WTC11 (cell line): ENCODE results near the gene PRR33. TPM values are rescaled to one million over a fixed set of nuclear protein-coding genes. Genes with fewer than 3 reads are reported as not detected.
A peak's percentile ranks its signal among the peaks of the same experiment; 100 is the strongest.

Source experiments
- ATAC-seq: fragments of 200-7000 bp; cut with Tn5 transposase; 2 replicates; pipeline ENCODE4 v1.10.0; 2021; ENCODE audit warnings: mild to moderate bottlenecking, moderate library complexity
- CTCF ChIA-PET: fragments of 300-600 bp; sonication (Branson Sonifier 250); formaldehyde crosslinking; loops from one replicate; lab custom pipeline; 2021; ENCODE audit warnings: antibody characterized with exemption; lab: Charles Lee
- POLR2A ChIA-PET: fragments of 350-600 bp; sonication (Branson Sonifier 250); formaldehyde crosslinking; loops from one replicate; lab custom pipeline; 2021; ENCODE audit warnings: antibody characterized with exemption; lab: Charles Lee
- DNase-seq: peaks from one replicate; pipeline ENCODE4 v3.0.0; 2021; ENCODE audit warnings: low spot score
- H3K27ac Mint-ChIP-seq: 2 replicates; pipeline ENCODE4 v1.8.0; 2021; ENCODE audit warnings: mixed read lengths
- H3K27me3 Mint-ChIP-seq: 2 replicates; pipeline ENCODE4 v1.8.0; 2021; ENCODE audit warnings: low read depth, mild to moderate bottlenecking, moderate library complexity, mixed read lengths
- H3K36me3 Mint-ChIP-seq: 2 replicates; pipeline ENCODE4 v1.8.0; 2021; ENCODE audit warnings: mixed read lengths
- H3K4me1 Mint-ChIP-seq: 2 replicates; pipeline ENCODE4 v1.8.0; 2022; ENCODE audit warnings: mixed read lengths
- H3K4me3 Mint-ChIP-seq: 2 replicates; pipeline ENCODE4 v1.8.0; 2021; ENCODE audit warnings: mild to moderate bottlenecking, moderate library complexity, mixed read lengths
- H3K9me3 Mint-ChIP-seq: 2 replicates; pipeline ENCODE4 v1.8.0; 2021; ENCODE audit warnings: mixed read lengths
- ATF6 ChIP-seq: sonication (generic); formaldehyde crosslinking; IDR thresholded peaks from 2 replicates; pipeline ENCODE4 v1.8.1; 2023; ENCODE audit warnings: mild to moderate bottlenecking, missing genetic modification reagents
- GABPB1 ChIP-seq: sonication (generic); formaldehyde crosslinking; IDR thresholded peaks from 2 replicates; pipeline ENCODE4 v1.8.1; 2023; ENCODE audit warnings: mild to moderate bottlenecking, missing genetic modification reagents
- GTF2I ChIP-seq: fragments of 250-450 bp; sonication (Bioruptor Pico); conservative IDR thresholded peaks from 2 replicates; pipeline ENCODE4 v1.4.0; 2021; ENCODE audit warnings: mild to moderate bottlenecking
- KAT7 ChIP-seq: sonication (generic); formaldehyde crosslinking; IDR thresholded peaks from 2 replicates; pipeline ENCODE4 v1.8.1; 2023; ENCODE audit warnings: missing genetic modification reagents, mild to moderate bottlenecking, borderline replicate concordance
- MXD4 ChIP-seq: fragments of 250-450 bp; sonication (Bioruptor Pico); IDR thresholded peaks from 2 replicates; pipeline ENCODE4 v1.8.0; 2021; ENCODE audit warnings: mild to moderate bottlenecking, moderate library complexity, borderline replicate concordance
- NFYB ChIP-seq: sonication (generic); formaldehyde crosslinking; conservative IDR thresholded peaks from 2 replicates; pipeline ENCODE4 v1.8.0; 2022; ENCODE audit warnings: low read depth, missing genetic modification reagents
- OVOL2 ChIP-seq: fragments of 250-450 bp; sonication (Bioruptor Pico); IDR thresholded peaks from 2 replicates; pipeline ENCODE4 v1.9.0; 2021; ENCODE audit warnings: mild to moderate bottlenecking, borderline replicate concordance
- SP1 ChIP-seq: sonication (generic); formaldehyde crosslinking; conservative IDR thresholded peaks from 2 replicates; pipeline ENCODE4 v1.8.1; 2022; ENCODE audit warnings: missing genetic modification reagents
- ZNF532 ChIP-seq: fragments of 250-450 bp; sonication (Bioruptor Pico); IDR thresholded peaks from 2 replicates; pipeline ENCODE4 v1.9.0; 2021; ENCODE audit warnings: mild to moderate bottlenecking, borderline replicate concordance
- total RNA-seq: library from RNA; stranded (reverse); gene quantifications from 3 replicates; pipeline ENCODE4 v1.2.3, GENCODE V29; 2021
- TF ChIP-seq, protein P1 (sequence below): sonication (generic); formaldehyde crosslinking; IDR thresholded peaks from 2 replicates; pipeline ENCODE4 v1.8.1; 2023; ENCODE audit warnings: mild to moderate bottlenecking, missing genetic modification reagents
- TF ChIP-seq, protein P2 (sequence below): sonication (generic); formaldehyde crosslinking; IDR thresholded peaks from 2 replicates; pipeline ENCODE4 v1.8.1; 2022; ENCODE audit warnings: mild to moderate bottlenecking, missing genetic modification reagents, moderate library complexity, borderline replicate concordance
- TF ChIP-seq, protein P3 (sequence below): sonication (generic); formaldehyde crosslinking; IDR thresholded peaks from 2 replicates; pipeline ENCODE4 v1.8.1; 2023; ENCODE audit warnings: mild to moderate bottlenecking, missing genetic modification reagents, borderline replicate concordance
- TF ChIP-seq, protein P4 (sequence below): fragments of 250-450 bp; sonication (Bioruptor Pico); IDR thresholded peaks from 2 replicates; pipeline ENCODE4 v2.1.2; 2022; ENCODE audit warnings: mild to moderate bottlenecking, moderate library complexity
- TF ChIP-seq, protein P5 (sequence below): sonication (generic); formaldehyde crosslinking; IDR thresholded peaks from 2 replicates; pipeline ENCODE4 v1.8.1; 2022; ENCODE audit warnings: mild to moderate bottlenecking, moderate library complexity, missing genetic modification reagents

Gene PRR33
- total RNA-seq, 1 experiment from 2014 or later, result not detected

- TF ChIP-seq, protein P1, sequence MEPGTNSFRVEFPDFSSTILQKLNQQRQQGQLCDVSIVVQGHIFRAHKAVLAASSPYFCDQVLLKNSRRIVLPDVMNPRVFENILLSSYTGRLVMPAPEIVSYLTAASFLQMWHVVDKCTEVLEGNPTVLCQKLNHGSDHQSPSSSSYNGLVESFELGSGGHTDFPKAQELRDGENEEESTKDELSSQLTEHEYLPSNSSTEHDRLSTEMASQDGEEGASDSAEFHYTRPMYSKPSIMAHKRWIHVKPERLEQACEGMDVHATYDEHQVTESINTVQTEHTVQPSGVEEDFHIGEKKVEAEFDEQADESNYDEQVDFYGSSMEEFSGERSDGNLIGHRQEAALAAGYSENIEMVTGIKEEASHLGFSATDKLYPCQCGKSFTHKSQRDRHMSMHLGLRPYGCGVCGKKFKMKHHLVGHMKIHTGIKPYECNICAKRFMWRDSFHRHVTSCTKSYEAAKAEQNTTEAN (CRISPR knock-in tag), result no peak
- TF ChIP-seq, protein P2, sequence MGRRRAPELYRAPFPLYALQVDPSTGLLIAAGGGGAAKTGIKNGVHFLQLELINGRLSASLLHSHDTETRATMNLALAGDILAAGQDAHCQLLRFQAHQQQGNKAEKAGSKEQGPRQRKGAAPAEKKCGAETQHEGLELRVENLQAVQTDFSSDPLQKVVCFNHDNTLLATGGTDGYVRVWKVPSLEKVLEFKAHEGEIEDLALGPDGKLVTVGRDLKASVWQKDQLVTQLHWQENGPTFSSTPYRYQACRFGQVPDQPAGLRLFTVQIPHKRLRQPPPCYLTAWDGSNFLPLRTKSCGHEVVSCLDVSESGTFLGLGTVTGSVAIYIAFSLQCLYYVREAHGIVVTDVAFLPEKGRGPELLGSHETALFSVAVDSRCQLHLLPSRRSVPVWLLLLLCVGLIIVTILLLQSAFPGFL (CRISPR knock-in tag), result no peak
- TF ChIP-seq ATF6 (CRISPR knock-in tag), result no peak
- TF ChIP-seq, all 79 proteins: peak for 0
These were observed 41.0 kb upstream of the PRR33 start (continued) for GRCh38 chr11:1932681-1933080.

DNA sequence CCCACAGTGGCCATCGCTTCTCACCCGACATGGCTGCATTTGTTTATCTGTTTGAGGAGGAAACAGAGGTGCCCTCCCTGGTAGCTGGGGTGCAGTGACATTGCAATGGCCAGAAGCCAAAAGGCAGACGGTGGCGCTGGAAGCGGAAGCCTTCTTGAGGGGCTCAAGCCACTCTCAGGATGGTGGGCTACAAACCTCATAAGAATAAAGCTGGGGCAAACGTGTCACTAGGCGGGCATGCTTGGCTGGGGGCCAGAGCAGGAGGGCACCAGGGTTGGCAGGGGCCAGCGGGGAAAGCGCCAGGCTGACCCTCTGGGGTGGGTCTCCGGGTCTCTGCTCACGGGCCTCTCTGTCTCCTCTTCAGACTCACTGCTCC is 40.4 kb upstream of the PRR33 start:
- Mint-ChIP-seq H3K4me3 (no peak overlapping the region), H3K9me3 (no peaks in the 10 kb centered on the region), H3K27me3 (no peaks in the 10 kb centered on the region; the same call in 1 of the 2 replicates), H3K36me3 (no peaks in the 10 kb centered on the region), H3K27ac (peak overlapping the region; percentile 32; the same call in 1 of the 2 replicates), H3K4me1 (no peaks in the 10 kb centered on the region)
- TF ChIP-seq, protein P3, sequence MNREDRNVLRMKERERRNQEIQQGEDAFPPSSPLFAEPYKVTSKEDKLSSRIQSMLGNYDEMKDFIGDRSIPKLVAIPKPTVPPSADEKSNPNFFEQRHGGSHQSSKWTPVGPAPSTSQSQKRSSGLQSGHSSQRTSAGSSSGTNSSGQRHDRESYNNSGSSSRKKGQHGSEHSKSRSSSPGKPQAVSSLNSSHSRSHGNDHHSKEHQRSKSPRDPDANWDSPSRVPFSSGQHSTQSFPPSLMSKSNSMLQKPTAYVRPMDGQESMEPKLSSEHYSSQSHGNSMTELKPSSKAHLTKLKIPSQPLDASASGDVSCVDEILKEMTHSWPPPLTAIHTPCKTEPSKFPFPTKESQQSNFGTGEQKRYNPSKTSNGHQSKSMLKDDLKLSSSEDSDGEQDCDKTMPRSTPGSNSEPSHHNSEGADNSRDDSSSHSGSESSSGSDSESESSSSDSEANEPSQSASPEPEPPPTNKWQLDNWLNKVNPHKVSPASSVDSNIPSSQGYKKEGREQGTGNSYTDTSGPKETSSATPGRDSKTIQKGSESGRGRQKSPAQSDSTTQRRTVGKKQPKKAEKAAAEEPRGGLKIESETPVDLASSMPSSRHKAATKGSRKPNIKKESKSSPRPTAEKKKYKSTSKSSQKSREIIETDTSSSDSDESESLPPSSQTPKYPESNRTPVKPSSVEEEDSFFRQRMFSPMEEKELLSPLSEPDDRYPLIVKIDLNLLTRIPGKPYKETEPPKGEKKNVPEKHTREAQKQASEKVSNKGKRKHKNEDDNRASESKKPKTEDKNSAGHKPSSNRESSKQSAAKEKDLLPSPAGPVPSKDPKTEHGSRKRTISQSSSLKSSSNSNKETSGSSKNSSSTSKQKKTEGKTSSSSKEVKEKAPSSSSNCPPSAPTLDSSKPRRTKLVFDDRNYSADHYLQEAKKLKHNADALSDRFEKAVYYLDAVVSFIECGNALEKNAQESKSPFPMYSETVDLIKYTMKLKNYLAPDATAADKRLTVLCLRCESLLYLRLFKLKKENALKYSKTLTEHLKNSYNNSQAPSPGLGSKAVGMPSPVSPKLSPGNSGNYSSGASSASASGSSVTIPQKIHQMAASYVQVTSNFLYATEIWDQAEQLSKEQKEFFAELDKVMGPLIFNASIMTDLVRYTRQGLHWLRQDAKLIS, result no peak
- TF ChIP-seq, protein P4, sequence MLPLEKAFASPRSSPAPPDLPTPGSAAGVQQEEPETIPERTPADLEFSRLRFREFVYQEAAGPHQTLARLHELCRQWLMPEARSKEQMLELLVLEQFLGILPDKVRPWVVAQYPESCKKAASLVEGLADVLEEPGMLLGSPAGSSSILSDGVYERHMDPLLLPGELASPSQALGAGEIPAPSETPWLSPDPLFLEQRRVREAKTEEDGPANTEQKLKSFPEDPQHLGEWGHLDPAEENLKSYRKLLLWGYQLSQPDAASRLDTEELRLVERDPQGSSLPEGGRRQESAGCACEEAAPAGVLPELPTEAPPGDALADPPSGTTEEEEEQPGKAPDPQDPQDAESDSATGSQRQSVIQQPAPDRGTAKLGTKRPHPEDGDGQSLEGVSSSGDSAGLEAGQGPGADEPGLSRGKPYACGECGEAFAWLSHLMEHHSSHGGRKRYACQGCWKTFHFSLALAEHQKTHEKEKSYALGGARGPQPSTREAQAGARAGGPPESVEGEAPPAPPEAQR, result no peak
- no peak for TF ChIP-seq NFYB (CRISPR knock-in tag)
- no peak for TF ChIP-seq ZNF532
- TF ChIP-seq, protein P2 (CRISPR knock-in tag), result no peak
- TF ChIP-seq, protein P5, sequence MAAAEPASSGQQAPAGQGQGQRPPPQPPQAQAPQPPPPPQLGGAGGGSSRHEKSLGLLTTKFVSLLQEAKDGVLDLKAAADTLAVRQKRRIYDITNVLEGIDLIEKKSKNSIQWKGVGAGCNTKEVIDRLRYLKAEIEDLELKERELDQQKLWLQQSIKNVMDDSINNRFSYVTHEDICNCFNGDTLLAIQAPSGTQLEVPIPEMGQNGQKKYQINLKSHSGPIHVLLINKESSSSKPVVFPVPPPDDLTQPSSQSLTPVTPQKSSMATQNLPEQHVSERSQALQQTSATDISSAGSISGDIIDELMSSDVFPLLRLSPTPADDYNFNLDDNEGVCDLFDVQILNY (CRISPR knock-in tag), result no peak
- no peak for TF ChIP-seq SP1 (CRISPR knock-in tag)
- TF ChIP-seq KAT7 (CRISPR knock-in tag), result no peak
- no peak for TF ChIP-seq GABPB1 (CRISPR knock-in tag)
- no peak for TF ChIP-seq GTF2I (CRISPR knock-in tag)
- no peak for TF ChIP-seq MXD4 (CRISPR knock-in tag)
- no peak for TF ChIP-seq OVOL2
- ChIA-PET CTCF (interaction anchor here (2.1 kb wide), 1 partner anchor 50 kb away, joined by 9 read pairs; no protein-coding TSS in a partner anchor), POLR2A (no interaction called here)
- ATAC-seq (no peak), DNase-seq (no peak)
